Upper lobe of right lung (tissue), 1 donor: ENCODE data around the gene PLP2. TPM values are rescaled to one million over a fixed set of nuclear protein-coding genes. Genes with fewer than 3 reads are reported as not detected.
A peak's percentile ranks its signal among the peaks of the same experiment; 100 is the strongest.

Experiments
- ATAC-seq: fragments of 200-7000 bp; cut with Tn5 transposase; one replicate; pipeline ENCODE4 v1.9.1; 2020; ENCODE audit warnings: mild to moderate bottlenecking, moderate library complexity
- DNase-seq: peaks from one replicate; pipeline ENCODE4 v3.0.0-alpha.2; 2020
- H3K27ac ChIP-seq: fragments of 200-600 bp; one replicate; pipeline ENCODE4 v1.8.0; 2022
- H3K27me3 ChIP-seq: fragments of 200-600 bp; one replicate; pipeline ENCODE4 v1.8.0; 2022; ENCODE audit warnings: mild to moderate bottlenecking
- H3K36me3 ChIP-seq: fragments of 200-600 bp; one replicate; pipeline ENCODE4 v1.8.0; 2022
- H3K4me1 ChIP-seq: fragments of 200-600 bp; one replicate; pipeline ENCODE4 v1.8.0; 2022
- H3K4me3 ChIP-seq: fragments of 200-600 bp; one replicate; pipeline ENCODE4 v1.8.0; 2022; ENCODE audit warnings: mild to moderate bottlenecking
- H3K9me3 ChIP-seq: fragments of 200-600 bp; one replicate; pipeline ENCODE4 v1.8.0; 2022
- CTCF ChIP-seq: fragments of 200-600 bp; IDR thresholded peaks from one replicate; pipeline ENCODE4 v1.8.0; 2022; ENCODE audit warnings: antibody characterized with exemption
- intact Hi-C: fragments of 100-400 bp; cut with DNase I; formaldehyde crosslinking; loops from one replicate; pipeline ENCODE4 v1.11.0; 2022
- total RNA-seq: library from RNA; stranded (reverse); fragmentation: NEBNext Ultra II Directional; extraction: Animal tissue kit (Norgen Biotek cat#: 25700); gene quantifications from one replicate; pipeline ENCODE4 v1.2.1, GENCODE V29; 2021
- donor health status: DM: no; HTN: yes; CAD: no; lungs with severe emphysema.

PLP2 gene
- total RNA-seq, 1 donor from 2014 or later, result 90.9 TPM

- H3K4me3 ChIP-seq, result no peak overlapping the region
- intact Hi-C loops, result no loop called here
- peaks cover 13% of the 10 kb centered on the region for H3K36me3 ChIP-seq
- no peaks in the 10 kb centered on the region for H3K4me1 ChIP-seq
- ATAC-seq (no peak), DNase-seq (no peak)
- H3K9me3 ChIP-seq, result no peaks in the 10 kb centered on the region
- TF ChIP-seq CTCF, result no peak
- no peaks in the 10 kb centered on the region for H3K27me3 ChIP-seq
- H3K27ac ChIP-seq, result no peak overlapping the region
These were observed 7.7 kb downstream of the PLP2 start for GRCh38 chrX:49179358-49179757.

DNA sequence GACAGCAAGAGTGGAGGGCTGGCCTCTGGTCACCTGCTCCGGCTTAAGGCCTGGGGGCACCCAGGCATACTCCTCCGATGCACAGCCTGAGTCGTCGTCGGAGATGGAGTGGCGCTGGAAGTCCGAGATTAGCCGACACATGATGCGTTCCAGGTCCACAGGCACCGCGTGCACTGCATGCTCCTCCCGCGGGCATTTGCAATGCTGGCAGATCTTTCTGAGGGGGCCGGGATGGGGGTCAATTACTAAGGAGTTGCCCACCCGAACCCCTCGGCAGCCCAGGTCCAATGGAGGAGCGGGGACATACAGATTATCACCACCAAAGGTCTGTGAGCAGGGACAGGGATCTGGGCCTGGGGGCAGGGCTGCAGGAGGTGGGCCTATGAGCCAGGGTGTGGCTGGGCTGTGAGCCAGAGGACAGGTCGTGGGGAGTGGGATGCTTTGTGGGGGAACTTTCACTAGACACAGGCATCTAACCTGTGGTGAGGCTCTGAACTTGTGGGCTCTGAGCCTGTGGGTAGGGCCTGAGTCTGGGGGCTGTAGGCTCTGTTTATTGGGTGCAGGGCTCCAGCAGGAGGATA, 12.1 kb downstream of the PLP2 start:
- H3K4me1 ChIP-seq, result peaks cover 4% of the 10 kb centered on the region
- peak overlapping the region; percentile 57 for H3K4me3 ChIP-seq

DNA sequence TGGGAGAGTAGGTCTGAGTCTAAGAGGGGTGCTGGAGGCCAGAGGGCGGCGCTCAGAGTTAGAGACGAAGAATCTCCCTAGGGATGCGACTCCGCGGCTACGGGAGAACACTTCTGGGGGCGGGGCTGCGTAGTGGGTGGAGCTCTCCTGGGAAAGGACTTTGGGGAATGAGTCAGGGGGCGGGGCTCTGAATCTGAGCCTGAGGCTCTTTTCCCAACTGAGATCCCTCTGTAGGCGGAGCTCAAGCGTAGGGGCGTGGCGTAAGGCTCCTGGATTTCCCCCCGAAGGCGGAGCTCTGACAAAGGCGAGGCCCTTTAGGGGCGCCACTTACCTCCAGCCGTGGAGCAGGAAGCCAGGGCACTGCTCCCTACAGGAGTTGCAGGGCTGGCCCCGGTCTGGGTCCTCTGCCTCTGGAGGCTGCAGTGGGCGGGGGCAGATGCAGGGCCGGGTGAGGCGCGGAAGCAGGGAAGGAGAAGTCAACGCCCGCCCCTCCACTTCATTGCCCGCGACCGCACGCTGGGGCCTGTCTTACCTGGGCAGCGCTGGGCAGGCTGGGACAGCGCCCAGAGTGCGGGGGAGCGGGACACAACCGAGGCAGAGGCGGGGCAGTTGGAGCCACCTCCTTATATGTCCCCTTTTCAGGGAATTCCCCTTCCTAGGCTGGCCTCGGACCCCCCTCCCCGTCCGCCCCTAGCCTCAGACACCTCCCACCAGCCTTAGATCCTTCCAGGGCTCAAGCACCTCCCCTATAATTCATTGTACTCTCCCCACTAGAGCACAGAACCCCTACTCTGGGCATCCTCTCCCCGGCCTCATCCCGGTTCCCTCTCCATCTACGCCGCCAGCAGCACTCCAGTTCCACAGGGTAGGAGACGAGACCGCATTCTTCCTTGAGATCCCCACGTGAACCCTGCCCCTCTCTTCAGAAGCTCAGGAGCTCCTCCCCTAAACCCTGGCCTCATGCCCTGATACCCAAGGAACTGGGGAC, 12.9 kb downstream of the PLP2 start:
- no peak overlapping the region for H3K27ac ChIP-seq
- no peaks in the 10 kb centered on the region for H3K27me3 ChIP-seq
- intact Hi-C loops, result no loop called here
- peaks cover 13% of the 10 kb centered on the region for H3K36me3 ChIP-seq
- H3K9me3 ChIP-seq, result no peaks in the 10 kb centered on the region
- no peak for TF ChIP-seq CTCF
- ATAC-seq (peak; percentile 89), DNase-seq (peak; percentile 93)
- peaks cover 4% of the 10 kb centered on the region for H3K4me1 ChIP-seq
- H3K4me3 ChIP-seq, result peak overlapping the region; percentile 57

More for the DNA sequence above, 12.1 kb downstream of the PLP2 start:
- TF ChIP-seq CTCF, result no peak
- Histone ChIP-seq H3K27ac (no peak overlapping the region), H3K36me3 (peaks cover 13% of the 10 kb centered on the region), H3K9me3 (no peaks in the 10 kb centered on the region), H3K27me3 (no peaks in the 10 kb centered on the region)
- no peak for ATAC-seq
- intact Hi-C loops, result no loop called here
- DNase-seq, result no peak

GRCh38 chrX:49186125-49187027, 14.7 kb downstream of the PLP2 start, which contains the start of gene PRICKLE3:
Gene PRICKLE3, minus strand, starts transcription at chrX:49186373. Its CDS starts 76 bp downstream, at chrX:49186297.
- Histone ChIP-seq H3K27me3 (no peaks in the 10 kb centered on the region), H3K4me3 (peak within 1 kb of the TSS; percentile 57), H3K9me3 (no peaks in the 10 kb centered on the region), H3K36me3 (peaks cover 6% of the 10 kb centered on the region), H3K4me1 (peaks cover 4% of the 10 kb centered on the region), H3K27ac (peak within 1 kb of the TSS; percentile 73)
- DNase-seq (peak; percentile 93), ATAC-seq (peak; percentile 65)
- peak; percentile 51 for TF ChIP-seq CTCF
- intact Hi-C loops, result no loop called here

GRCh38 chrX:49187028-49187394, 15.3 kb downstream of the PLP2 start:
- Histone ChIP-seq H3K4me3 (no peak overlapping the region), H3K36me3 (peaks cover 6% of the 10 kb centered on the region), H3K9me3 (no peaks in the 10 kb centered on the region), H3K27me3 (no peaks in the 10 kb centered on the region), H3K27ac (peak overlapping the region; percentile 73), H3K4me1 (peaks cover 4% of the 10 kb centered on the region)
- no peak for ATAC-seq
- intact Hi-C loops, result no loop called here
- no peak for DNase-seq
- TF ChIP-seq CTCF, result no peak
